Measurements from ENCODE around the gene ADAMTS2.

The ADAMTS2 gene

DNA sequence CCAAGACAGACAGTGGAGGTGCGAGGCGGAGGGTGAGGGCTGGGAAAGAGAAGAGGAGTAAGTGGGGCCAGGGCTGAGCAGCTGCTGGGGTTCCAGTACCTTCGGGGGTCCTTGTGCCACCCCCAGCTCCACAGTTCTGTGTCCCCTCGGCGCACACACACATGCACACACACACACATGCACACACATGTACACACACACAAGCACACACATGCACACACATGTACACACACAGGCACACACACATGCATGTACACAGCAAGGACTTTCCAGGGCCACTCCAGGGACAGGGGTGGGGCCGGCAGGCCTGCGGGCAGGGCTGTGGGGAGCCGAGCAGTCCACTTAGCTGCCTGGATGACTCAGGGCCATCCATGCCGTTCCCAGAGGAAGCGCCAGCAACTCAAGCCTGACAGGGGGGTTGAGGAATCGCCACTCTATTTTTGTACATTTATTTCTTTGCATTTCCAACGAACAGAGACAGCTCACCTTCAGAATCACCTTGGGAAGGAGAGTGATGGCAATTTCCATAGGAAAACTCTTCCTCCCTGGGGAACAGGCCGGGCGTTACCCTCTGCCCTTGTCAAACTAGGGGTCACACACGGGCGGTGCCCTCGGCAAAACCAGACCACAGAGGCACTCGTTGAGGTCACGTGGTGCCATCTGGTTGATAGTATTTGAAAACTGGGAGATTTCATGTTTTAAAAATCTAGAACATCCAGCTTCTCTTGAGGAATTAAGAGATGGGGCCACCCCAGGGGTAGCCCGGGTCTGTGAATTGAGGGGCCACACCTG, 135.7 kb downstream of the ADAMTS2 start:
- no peak overlapping the region for H3K4me3 ChIP-seq (ENCODE audit: low read depth, low read length, poor library complexity, severe bottlenecking)
- H3K27ac ChIP-seq (ENCODE audit: low read depth, low read length, poor library complexity, severe bottlenecking): no peak overlapping the region
- H3F3A ChIP-seq (ENCODE audit: insufficient read depth, low read length): no peaks in the 10 kb centered on the region
- H2AFZ ChIP-seq (ENCODE audit: low read length): no peak overlapping the region
- H3K27me3 ChIP-seq (ENCODE audit: insufficient read depth, low read length): no peaks in the 10 kb centered on the region
- H3K4me2 ChIP-seq (ENCODE audit: low read length): no peak overlapping the region
- no peaks in the 10 kb centered on the region for H3K9me3 ChIP-seq (ENCODE audit: low read length)
- H3K9ac ChIP-seq (ENCODE audit: low read length): no peak overlapping the region
- H3K4me1 ChIP-seq (ENCODE audit: insufficient read depth, low read length, severe bottlenecking): no peaks in the 10 kb centered on the region
- H3K79me2 ChIP-seq (ENCODE audit: insufficient read depth, low read length): no peaks in the 10 kb centered on the region
- H3K9me2 ChIP-seq (ENCODE audit: low read depth, low read length): no peaks in the 10 kb centered on the region
- TF ChIP-seq, protein P1, sequence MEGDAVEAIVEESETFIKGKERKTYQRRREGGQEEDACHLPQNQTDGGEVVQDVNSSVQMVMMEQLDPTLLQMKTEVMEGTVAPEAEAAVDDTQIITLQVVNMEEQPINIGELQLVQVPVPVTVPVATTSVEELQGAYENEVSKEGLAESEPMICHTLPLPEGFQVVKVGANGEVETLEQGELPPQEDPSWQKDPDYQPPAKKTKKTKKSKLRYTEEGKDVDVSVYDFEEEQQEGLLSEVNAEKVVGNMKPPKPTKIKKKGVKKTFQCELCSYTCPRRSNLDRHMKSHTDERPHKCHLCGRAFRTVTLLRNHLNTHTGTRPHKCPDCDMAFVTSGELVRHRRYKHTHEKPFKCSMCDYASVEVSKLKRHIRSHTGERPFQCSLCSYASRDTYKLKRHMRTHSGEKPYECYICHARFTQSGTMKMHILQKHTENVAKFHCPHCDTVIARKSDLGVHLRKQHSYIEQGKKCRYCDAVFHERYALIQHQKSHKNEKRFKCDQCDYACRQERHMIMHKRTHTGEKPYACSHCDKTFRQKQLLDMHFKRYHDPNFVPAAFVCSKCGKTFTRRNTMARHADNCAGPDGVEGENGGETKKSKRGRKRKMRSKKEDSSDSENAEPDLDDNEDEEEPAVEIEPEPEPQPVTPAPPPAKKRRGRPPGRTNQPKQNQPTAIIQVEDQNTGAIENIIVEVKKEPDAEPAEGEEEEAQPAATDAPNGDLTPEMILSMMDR (IDR thresholded peaks at IDR 0.05; ENCODE audit: low read length): no peak
- no peak for TF ChIP-seq EZH2 (IDR thresholded peaks at IDR 0.05; ENCODE audit: borderline replicate concordance, low read length)
- H3K36me3 ChIP-seq (ENCODE audit: insufficient read depth, low read length): no peaks in the 10 kb centered on the region
- no peaks in the 10 kb centered on the region for H4K20me1 ChIP-seq (ENCODE audit: insufficient read depth, low read length)

- H3K9ac ChIP-seq (ENCODE audit: low read length): no peak overlapping the region
- H3K27ac ChIP-seq (ENCODE audit: low read depth, low read length, poor library complexity, severe bottlenecking): no peak overlapping the region
- H3K9me2 ChIP-seq (ENCODE audit: low read depth, low read length): no peaks in the 10 kb centered on the region
- no peaks in the 10 kb centered on the region for H4K20me1 ChIP-seq (ENCODE audit: insufficient read depth, low read length)
- H3K4me3 ChIP-seq (ENCODE audit: low read depth, low read length, poor library complexity, severe bottlenecking): no peak overlapping the region
- H2AFZ ChIP-seq (ENCODE audit: low read length): no peak overlapping the region
- H3K36me3 ChIP-seq (ENCODE audit: insufficient read depth, low read length): no peaks in the 10 kb centered on the region
- H3K9me3 ChIP-seq (ENCODE audit: low read length): no peaks in the 10 kb centered on the region
- H3F3A ChIP-seq (ENCODE audit: insufficient read depth, low read length): no peaks in the 10 kb centered on the region
- no peaks in the 10 kb centered on the region for H3K27me3 ChIP-seq (ENCODE audit: insufficient read depth, low read length)
- H3K79me2 ChIP-seq (ENCODE audit: insufficient read depth, low read length): no peaks in the 10 kb centered on the region
- no peak for TF ChIP-seq EZH2 (IDR thresholded peaks at IDR 0.05; ENCODE audit: borderline replicate concordance, low read length)
- TF ChIP-seq, protein P1 (IDR thresholded peaks at IDR 0.05; ENCODE audit: low read length): no peak
- H3K4me2 ChIP-seq (ENCODE audit: low read length): no peak overlapping the region
- H3K4me1 ChIP-seq (ENCODE audit: insufficient read depth, low read length, severe bottlenecking): no peaks in the 10 kb centered on the region
Measured at GRCh38 chr5:179208706-179209358, 136.4 kb downstream of the ADAMTS2 start.

DNA sequence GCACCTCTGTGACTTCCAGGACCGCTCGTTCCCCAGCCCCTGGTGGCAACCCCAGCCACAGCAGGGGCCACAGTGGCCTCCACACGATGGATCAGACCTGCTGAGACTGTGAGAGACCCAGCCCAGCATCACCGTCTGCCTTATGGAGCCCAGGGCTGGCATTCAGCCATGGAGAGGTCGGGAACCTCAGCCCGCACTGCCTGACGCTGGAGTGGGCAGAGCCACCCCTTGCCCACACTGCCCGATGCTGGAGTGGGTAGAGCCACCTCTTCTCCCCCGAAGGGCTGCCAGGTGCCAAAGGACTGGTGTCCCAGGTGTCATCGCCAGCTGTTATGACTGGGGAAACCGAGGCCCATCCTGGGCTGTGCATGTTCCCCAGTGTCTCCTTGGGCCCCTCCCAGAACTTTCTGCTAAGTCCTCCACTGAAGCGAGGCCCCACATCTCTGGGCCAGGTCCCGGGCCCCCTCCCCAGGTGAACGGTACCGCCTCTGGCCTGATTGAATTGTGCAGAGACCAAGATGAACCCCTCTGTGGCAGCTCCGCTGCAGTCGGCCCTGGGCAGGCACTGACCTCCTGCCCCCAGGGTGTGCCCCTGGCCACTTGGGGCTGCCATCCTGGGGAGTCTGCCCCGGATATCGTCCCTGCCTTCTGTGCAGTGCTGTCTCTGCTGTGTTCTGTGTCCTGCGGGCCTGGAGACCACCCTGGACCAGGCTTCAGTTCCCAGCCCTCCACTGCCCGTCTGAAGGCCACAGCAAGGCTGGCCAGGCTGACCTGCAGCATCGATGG, 137.1 kb downstream of the ADAMTS2 start:
- Histone ChIP-seq H3K27ac (ENCODE audit: low read depth, low read length, poor library complexity, severe bottlenecking) (no peak overlapping the region), H3K36me3 (ENCODE audit: insufficient read depth, low read length) (no peaks in the 10 kb centered on the region), H3K4me3 (ENCODE audit: low read depth, low read length, poor library complexity, severe bottlenecking) (no peak overlapping the region), H3K9ac (ENCODE audit: low read length) (no peak overlapping the region), H3K4me2 (ENCODE audit: low read length) (no peak overlapping the region), H3K79me2 (ENCODE audit: insufficient read depth, low read length) (no peaks in the 10 kb centered on the region), H3K27me3 (ENCODE audit: insufficient read depth, low read length) (no peaks in the 10 kb centered on the region), H3K9me3 (ENCODE audit: low read length) (no peaks in the 10 kb centered on the region), H3K9me2 (ENCODE audit: low read depth, low read length) (no peaks in the 10 kb centered on the region), H3K4me1 (ENCODE audit: insufficient read depth, low read length, severe bottlenecking) (no peaks in the 10 kb centered on the region), H3F3A (ENCODE audit: insufficient read depth, low read length) (no peaks in the 10 kb centered on the region), H4K20me1 (ENCODE audit: insufficient read depth, low read length) (no peaks in the 10 kb centered on the region), H2AFZ (ENCODE audit: low read length) (no peak overlapping the region)
- TF ChIP-seq EZH2 (IDR thresholded peaks at IDR 0.05; ENCODE audit: borderline replicate concordance, low read length): no peak
- TF ChIP-seq, protein P1 (IDR thresholded peaks at IDR 0.05; ENCODE audit: low read length): no peak

Data from OCI-LY1 (cell line).